Vagina (tissue), 2 donors: ENCODE measurements around the gene DOCK7.

ENCODE experiments used
- POLR2A ChIP-seq, 2 donors: fragments of 450-650 bp; IDR thresholded peaks; one replicate each; pipeline ENCODE4 v1.6.1; 2017; ENCODE audit warnings: antibody characterized with exemption in 2 of 2, mild to moderate bottlenecking in 2 of 2, moderate library complexity in 2 of 2
- POLR2AphosphoS5 ChIP-seq, 2 donors: sonication (generic); formaldehyde crosslinking; IDR thresholded peaks; one replicate each; pipeline ENCODE4 v1.9.0; 2017; ENCODE audit warnings: antibody characterized with exemption in 2 of 2, mild to moderate bottlenecking in 2 of 2, low read depth in 1 of 2; ENCODE audit not compliant: insufficient read depth in 1 of 2
- TF ChIP-seq, protein P1 (sequence below), 3 experiments: fragments of 450-650 bp in 2 of 3; fragments of 200-600 bp in 1 of 3; sonication (generic) in 1 of 3; IDR thresholded peaks; one replicate each; pipeline ENCODE4 v1.5.1; 2017 to 2019; ENCODE audit warnings: antibody characterized with exemption in 3 of 3, mild to moderate bottlenecking in 2 of 3, moderate library complexity in 2 of 3

DNA sequence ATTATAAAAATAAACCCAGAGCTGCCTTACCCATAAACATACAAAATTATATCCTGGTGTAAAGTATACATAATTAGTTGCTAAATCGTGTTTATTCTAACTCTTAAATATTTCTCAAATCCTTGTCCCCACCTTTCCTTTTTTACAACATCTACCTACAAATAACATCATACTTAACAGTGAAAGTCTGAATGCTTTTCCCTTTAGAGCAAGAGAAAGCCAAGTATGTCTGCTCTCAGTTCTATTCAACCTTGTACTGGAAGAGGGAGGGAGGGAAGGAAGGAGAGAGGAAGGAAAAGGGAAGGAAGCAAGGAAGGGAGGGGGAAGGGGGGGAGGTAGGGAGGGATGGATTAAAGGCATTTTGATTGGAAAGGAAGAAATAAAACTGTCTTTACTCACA lies 14.6 kb downstream of the DOCK7 start:
- TF ChIP-seq POLR2A (IDR thresholded peaks at IDR 0.05) (no peak), POLR2AphosphoS5 (IDR thresholded peaks at IDR 0.05; ENCODE audit: insufficient read depth in 1 of 2, low read depth in 1 of 2) (no peak)
- TF ChIP-seq, protein P1, sequence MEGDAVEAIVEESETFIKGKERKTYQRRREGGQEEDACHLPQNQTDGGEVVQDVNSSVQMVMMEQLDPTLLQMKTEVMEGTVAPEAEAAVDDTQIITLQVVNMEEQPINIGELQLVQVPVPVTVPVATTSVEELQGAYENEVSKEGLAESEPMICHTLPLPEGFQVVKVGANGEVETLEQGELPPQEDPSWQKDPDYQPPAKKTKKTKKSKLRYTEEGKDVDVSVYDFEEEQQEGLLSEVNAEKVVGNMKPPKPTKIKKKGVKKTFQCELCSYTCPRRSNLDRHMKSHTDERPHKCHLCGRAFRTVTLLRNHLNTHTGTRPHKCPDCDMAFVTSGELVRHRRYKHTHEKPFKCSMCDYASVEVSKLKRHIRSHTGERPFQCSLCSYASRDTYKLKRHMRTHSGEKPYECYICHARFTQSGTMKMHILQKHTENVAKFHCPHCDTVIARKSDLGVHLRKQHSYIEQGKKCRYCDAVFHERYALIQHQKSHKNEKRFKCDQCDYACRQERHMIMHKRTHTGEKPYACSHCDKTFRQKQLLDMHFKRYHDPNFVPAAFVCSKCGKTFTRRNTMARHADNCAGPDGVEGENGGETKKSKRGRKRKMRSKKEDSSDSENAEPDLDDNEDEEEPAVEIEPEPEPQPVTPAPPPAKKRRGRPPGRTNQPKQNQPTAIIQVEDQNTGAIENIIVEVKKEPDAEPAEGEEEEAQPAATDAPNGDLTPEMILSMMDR (IDR thresholded peaks at IDR 0.05): no peak
